Left ventricle myocardium inferior (tissue), 1 donor: ENCODE data around the gene OGFR. TPM values are rescaled to one million over a fixed set of nuclear protein-coding genes. Genes with fewer than 3 reads are reported as not detected.

Experiments used
- DNase-seq: peaks from one replicate; pipeline ENCODE4 v3.0.0-alpha.2; 2020
- H3K27ac ChIP-seq: fragments of 200-600 bp; replicated peaks from 2 replicates; pipeline ENCODE4 v1.8.0; 2021
- H3K27me3 ChIP-seq: fragments of 200-600 bp; 2 replicates; pipeline ENCODE4 v1.8.0; 2021; ENCODE audit warnings: low read depth
- H3K36me3 ChIP-seq: fragments of 200-600 bp; 2 replicates; pipeline ENCODE4 v1.8.0; 2021
- H3K4me1 ChIP-seq: fragments of 200-600 bp; 2 replicates; pipeline ENCODE4 v1.8.0; 2021
- H3K4me3 ChIP-seq: fragments of 200-600 bp; 2 replicates; pipeline ENCODE4 v1.8.0; 2021; ENCODE audit warnings: mild to moderate bottlenecking, moderate library complexity
- H3K9me3 ChIP-seq: fragments of 200-600 bp; replicated peaks from 2 replicates; pipeline ENCODE4 v1.8.0; 2021
- CTCF ChIP-seq: fragments of 200-600 bp; IDR thresholded peaks from 2 replicates; pipeline ENCODE4 v1.8.0; 2021; ENCODE audit warnings: antibody characterized with exemption, mild to moderate bottlenecking, borderline replicate concordance
- intact Hi-C: fragments of 100-400 bp; cut with micrococcal nuclease; formaldehyde crosslinking; loops from one replicate; pipeline ENCODE4 v1.11.0; 2022
- total RNA-seq: library from RNA; stranded (reverse); fragmentation: NEBNext Ultra II Directional; extraction: Animal tissue kit (Norgen Biotek cat#: 25700); gene quantifications from one replicate; pipeline ENCODE4 v1.2.1, GENCODE V29; 2021
- donor health status: DM: no; HTN: yes; CAD: no; lungs with severe emphysema.

The OGFR gene
- total RNA-seq, 1 donor from 2014 or later = 19.2 TPM

GRCh38 chr20:62807444-62808210 is 3.0 kb downstream of the OGFR start:
- intact Hi-C loops = no loop called here
- no peak for TF ChIP-seq CTCF
- peaks cover 50% of the 10 kb centered on the region for H3K36me3 ChIP-seq

GRCh38 chr20:62808211-62808865 is 3.7 kb downstream of the OGFR start:
- H3K27ac ChIP-seq = no peak overlapping the region
- TF ChIP-seq CTCF = peak; percentile 95
- peaks cover 49% of the 10 kb centered on the region for H3K4me1 ChIP-seq
- intact Hi-C loops = no loop called here
- no peaks in the 10 kb centered on the region for H3K9me3 ChIP-seq
- H3K27me3 ChIP-seq = no peaks in the 10 kb centered on the region
- H3K4me3 ChIP-seq = no peak overlapping the region
- DNase-seq = peak; percentile 73
- peaks cover 55% of the 10 kb centered on the region for H3K36me3 ChIP-seq

More at GRCh38 chr20:62807444-62808210, 3.0 kb downstream of the OGFR start:
- Histone ChIP-seq H3K4me3 (no peak overlapping the region), H3K27me3 (no peaks in the 10 kb centered on the region), H3K27ac (no peak overlapping the region), H3K4me1 (peaks cover 56% of the 10 kb centered on the region), H3K9me3 (no peaks in the 10 kb centered on the region)
- DNase-seq = no peak

GRCh38 chr20:62809530-62810428 is 5.1 kb downstream of the OGFR start:
- Histone ChIP-seq H3K27ac (no peak overlapping the region), H3K36me3 (peaks cover 55% of the 10 kb centered on the region), H3K9me3 (no peaks in the 10 kb centered on the region), H3K4me1 (peaks cover 40% of the 10 kb centered on the region), H3K4me3 (no peak overlapping the region), H3K27me3 (peaks cover 6% of the 10 kb centered on the region)
- no peak for TF ChIP-seq CTCF
- no peak for DNase-seq
- intact Hi-C loops = no loop called here

- H3K36me3 ChIP-seq = peaks cover 55% of the 10 kb centered on the region
These were observed 6.7 kb downstream of the OGFR start for GRCh38 chr20:62811320-62811719.

More at GRCh38 chr20:62811320-62811719, 6.7 kb downstream of the OGFR start:
- TF ChIP-seq CTCF = no peak
- Histone ChIP-seq H3K27ac (no peak overlapping the region), H3K4me3 (no peak overlapping the region), H3K27me3 (peaks cover 21% of the 10 kb centered on the region), H3K4me1 (peaks cover 40% of the 10 kb centered on the region), H3K9me3 (no peaks in the 10 kb centered on the region)
- intact Hi-C loops = no loop called here
- DNase-seq = no peak
